ENCODE measurements around the gene ZNF460. TPM values are rescaled to one million over a fixed set of nuclear protein-coding genes. Genes with fewer than 3 reads are reported as not detected.

The ZNF460 gene
- total RNA-seq, 4 donors from 2014 or later = 44.4 to 191 (median 74.6) TPM

- no peak for TF ChIP-seq CTCF (IDR thresholded peaks at IDR 0.05)
- TF ChIP-seq POLR2A (IDR thresholded peaks at IDR 0.05) = no peak
- no peak for TF ChIP-seq POLR2AphosphoS5 (IDR thresholded peaks at IDR 0.05)
- no peak for TF ChIP-seq EP300 (IDR thresholded peaks at IDR 0.05; ENCODE audit: low read depth)
- WGBS, 2 donors (ENCODE audit: low coverage in 1 of 2) = 97 to 100% methylated on average over 2 to 11 of the region's 11 CpGs
- no peaks in the 10 kb centered on the region for H3K27me3 ChIP-seq
- no peak for DNase-seq
- intact Hi-C loops (cut with DNase I; ENCODE audit: low total_unique reads) = no loop called here
- H3K27ac ChIP-seq = no peak overlapping the region
- H3K4me3 ChIP-seq = no peak overlapping the region
- in situ Hi-C loops (cut with MboI; ENCODE audit: low pct_ligation_motif_present in 1 of 4, low pct_unique_long_range_greater_than_20kb in 1 of 4, low sequenced_read_pairs in 3 of 4) = no loop called here
- H3K4me1 ChIP-seq = no peaks in the 10 kb centered on the region
- H3K36me3 ChIP-seq = peaks cover 5 to 100% (median 52%) of the 10 kb centered on the region in 4 donors
- peaks cover 48 to 66% of the 10 kb centered on the region in 2 donors for H3K9me3 ChIP-seq
Observed at GRCh38 chr19:57290970-57291369, 10.7 kb downstream of the ZNF460 start.

GRCh38 chr19:57292547-57292946, 12.3 kb downstream of the ZNF460 start:
- H3K4me3 ChIP-seq = no peak overlapping the region
- H3K27me3 ChIP-seq = no peaks in the 10 kb centered on the region
- no peak for DNase-seq
- in situ Hi-C loops (cut with MboI; ENCODE audit: low pct_ligation_motif_present in 1 of 4, low pct_unique_long_range_greater_than_20kb in 1 of 4, low sequenced_read_pairs in 3 of 4) (no loop called here), intact Hi-C loops (cut with DNase I; ENCODE audit: low total_unique reads) (no loop called here)
- 82 to 90% methylated on average over 1 of the region's 1 CpG for WGBS, 2 donors (ENCODE audit: low coverage in 1 of 2)
- no peak overlapping the region for H3K27ac ChIP-seq
- peaks cover 5 to 95% (median 44%) of the 10 kb centered on the region in 4 donors for H3K36me3 ChIP-seq
- TF ChIP-seq POLR2A (IDR thresholded peaks at IDR 0.05) (no peak), CTCF (IDR thresholded peaks at IDR 0.05) (no peak), EP300 (IDR thresholded peaks at IDR 0.05; ENCODE audit: low read depth) (no peak), POLR2AphosphoS5 (IDR thresholded peaks at IDR 0.05) (no peak)
- no peaks in the 10 kb centered on the region for H3K4me1 ChIP-seq
- H3K9me3 ChIP-seq = peaks cover 48 to 64% of the 10 kb centered on the region in 2 donors

- WGBS, 2 donors (ENCODE audit: low coverage in 1 of 2) = 98 to 100% methylated on average over 1 of the region's 1 CpG
- Histone ChIP-seq H3K36me3 (peaks cover 5 to 95% (median 38%) of the 10 kb centered on the region in 4 donors), H3K27me3 (no peaks in the 10 kb centered on the region), H3K4me3 (no peak overlapping the region), H3K9me3 (peaks cover 48 to 59% of the 10 kb centered on the region in 2 donors), H3K4me1 (no peaks in the 10 kb centered on the region), H3K27ac (no peak overlapping the region)
- in situ Hi-C loops (cut with MboI; ENCODE audit: low pct_ligation_motif_present in 1 of 4, low pct_unique_long_range_greater_than_20kb in 1 of 4, low sequenced_read_pairs in 3 of 4) = no loop called here
- no peak for DNase-seq
- intact Hi-C loops (cut with DNase I; ENCODE audit: low total_unique reads) = no loop called here
- TF ChIP-seq POLR2A (IDR thresholded peaks at IDR 0.05) (no peak), POLR2AphosphoS5 (IDR thresholded peaks at IDR 0.05) (no peak), EP300 (IDR thresholded peaks at IDR 0.05; ENCODE audit: low read depth) (no peak), CTCF (IDR thresholded peaks at IDR 0.05) (no peak)
Observed at GRCh38 chr19:57293719-57294118, 13.4 kb downstream of the ZNF460 start.

- no peaks in the 10 kb centered on the region for H3K4me1 ChIP-seq
- TF ChIP-seq POLR2AphosphoS5 (IDR thresholded peaks at IDR 0.05) (no peak), EP300 (IDR thresholded peaks at IDR 0.05; ENCODE audit: low read depth) (no peak), POLR2A (IDR thresholded peaks at IDR 0.05) (no peak), CTCF (IDR thresholded peaks at IDR 0.05) (no peak)
- H3K27ac ChIP-seq = no peak overlapping the region
- intact Hi-C loops (cut with DNase I; ENCODE audit: low total_unique reads) (no loop called here), in situ Hi-C loops (cut with MboI; ENCODE audit: low pct_ligation_motif_present in 1 of 4, low pct_unique_long_range_greater_than_20kb in 1 of 4, low sequenced_read_pairs in 3 of 4) (no loop called here)
- H3K36me3 ChIP-seq = peaks cover 0 to 37% (median 11%) of the 10 kb centered on the region in 4 donors
- no peak overlapping the region for H3K4me3 ChIP-seq
- H3K9me3 ChIP-seq = no peaks in the 10 kb centered on the region
- no peak for DNase-seq
- H3K27me3 ChIP-seq = no peaks in the 10 kb centered on the region
- no CpG with 5 or more reads among the region's 1 CpG for WGBS, 2 donors (ENCODE audit: low coverage in 1 of 2)
Observed at GRCh38 chr19:57302020-57302465, 21.8 kb downstream of the ZNF460 start.

Measured in transverse colon (tissue), 4 donors.